ENCODE measurements around the gene TM2D1.

TM2D1 gene

DNA sequence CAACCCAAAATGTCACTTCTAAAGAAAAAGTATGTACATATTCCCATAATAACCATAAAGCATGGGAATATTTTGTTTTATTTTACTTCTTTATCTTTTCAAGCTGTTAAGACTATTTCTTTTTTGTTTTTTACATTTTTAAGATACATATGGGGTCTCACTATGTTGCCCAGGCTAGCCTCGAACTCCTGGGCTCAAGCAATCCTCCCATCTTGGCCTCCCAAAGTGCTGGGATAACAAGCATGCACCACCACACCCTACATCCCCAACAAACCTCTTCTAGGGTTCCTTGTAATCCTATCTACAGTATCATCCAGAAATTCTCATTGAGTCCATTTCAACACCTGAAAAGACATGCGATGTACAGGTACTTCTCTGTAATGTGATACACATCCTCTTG is 87.5 kb downstream of the TM2D1 start:
- no peaks in the 10 kb centered on the region for H3K36me3 ChIP-seq (ENCODE audit: control insufficient read depth, insufficient read depth, low read length)
- no peak for DNase-seq (ENCODE audit: extremely low read depth, insufficient read length)
- TF ChIP-seq, protein P1, sequence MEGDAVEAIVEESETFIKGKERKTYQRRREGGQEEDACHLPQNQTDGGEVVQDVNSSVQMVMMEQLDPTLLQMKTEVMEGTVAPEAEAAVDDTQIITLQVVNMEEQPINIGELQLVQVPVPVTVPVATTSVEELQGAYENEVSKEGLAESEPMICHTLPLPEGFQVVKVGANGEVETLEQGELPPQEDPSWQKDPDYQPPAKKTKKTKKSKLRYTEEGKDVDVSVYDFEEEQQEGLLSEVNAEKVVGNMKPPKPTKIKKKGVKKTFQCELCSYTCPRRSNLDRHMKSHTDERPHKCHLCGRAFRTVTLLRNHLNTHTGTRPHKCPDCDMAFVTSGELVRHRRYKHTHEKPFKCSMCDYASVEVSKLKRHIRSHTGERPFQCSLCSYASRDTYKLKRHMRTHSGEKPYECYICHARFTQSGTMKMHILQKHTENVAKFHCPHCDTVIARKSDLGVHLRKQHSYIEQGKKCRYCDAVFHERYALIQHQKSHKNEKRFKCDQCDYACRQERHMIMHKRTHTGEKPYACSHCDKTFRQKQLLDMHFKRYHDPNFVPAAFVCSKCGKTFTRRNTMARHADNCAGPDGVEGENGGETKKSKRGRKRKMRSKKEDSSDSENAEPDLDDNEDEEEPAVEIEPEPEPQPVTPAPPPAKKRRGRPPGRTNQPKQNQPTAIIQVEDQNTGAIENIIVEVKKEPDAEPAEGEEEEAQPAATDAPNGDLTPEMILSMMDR (IDR thresholded peaks at IDR 0.05; ENCODE audit: insufficient read depth, low read length, poor library complexity, severe bottlenecking) = no peak
- no peak overlapping the region for H3K4me3 ChIP-seq (replicated peaks; ENCODE audit: low read depth, low read length)
- H3K27me3 ChIP-seq (replicated peaks; ENCODE audit: control insufficient read depth, insufficient read depth, low read length) = no peaks in the 10 kb centered on the region

DNA sequence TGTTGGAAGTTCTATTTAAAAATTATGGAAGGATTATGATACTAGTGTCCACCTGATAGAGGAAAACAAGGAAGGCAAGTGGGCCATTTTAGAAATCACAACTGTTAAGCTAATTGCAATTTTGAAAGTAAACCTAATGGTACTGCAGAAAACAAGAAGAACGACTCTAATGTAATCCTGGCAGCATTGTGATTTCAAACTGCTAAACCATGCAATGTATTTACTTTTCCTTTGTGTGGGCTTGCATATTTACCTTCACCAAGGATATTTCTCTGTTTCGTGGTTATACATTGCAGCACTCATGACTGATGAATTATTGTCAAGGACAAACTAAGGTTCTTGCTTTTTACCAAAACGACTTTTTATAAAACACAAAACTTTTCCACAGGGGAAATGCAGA is 88.1 kb downstream of the TM2D1 start:
- no peak overlapping the region for H3K4me3 ChIP-seq (replicated peaks; ENCODE audit: low read depth, low read length)
- no peaks in the 10 kb centered on the region for H3K36me3 ChIP-seq (ENCODE audit: control insufficient read depth, insufficient read depth, low read length)
- H3K27me3 ChIP-seq (replicated peaks; ENCODE audit: control insufficient read depth, insufficient read depth, low read length) = no peaks in the 10 kb centered on the region
- no peak for DNase-seq (ENCODE audit: extremely low read depth, insufficient read length)
- TF ChIP-seq, protein P1 (IDR thresholded peaks at IDR 0.05; ENCODE audit: insufficient read depth, low read length, poor library complexity, severe bottlenecking) = no peak

DNA sequence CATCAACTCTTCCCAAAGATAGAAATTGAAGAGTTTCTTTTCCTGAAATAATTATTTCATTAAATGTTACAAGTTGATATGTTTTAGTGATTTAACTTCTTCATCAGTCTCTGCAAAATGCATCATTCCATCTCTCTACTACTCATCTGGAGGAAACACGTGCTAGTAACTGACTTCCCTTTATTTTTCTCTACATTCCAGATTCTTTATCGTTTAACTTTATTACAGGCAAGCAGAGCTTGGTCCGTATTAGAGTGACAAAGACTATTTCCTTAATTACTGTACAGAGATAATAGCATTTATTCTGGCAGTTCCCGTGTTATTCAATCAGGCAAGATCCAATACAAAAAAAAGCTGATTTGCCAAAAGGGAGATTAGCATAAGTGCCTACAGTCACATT is 88.6 kb downstream of the TM2D1 start:
- Histone ChIP-seq H3K27me3 (replicated peaks; ENCODE audit: control insufficient read depth, insufficient read depth, low read length) (no peaks in the 10 kb centered on the region), H3K4me3 (replicated peaks; ENCODE audit: low read depth, low read length) (no peak overlapping the region), H3K36me3 (ENCODE audit: control insufficient read depth, insufficient read depth, low read length) (no peaks in the 10 kb centered on the region)
- no peak for DNase-seq (ENCODE audit: extremely low read depth, insufficient read length)
- TF ChIP-seq, protein P1 (IDR thresholded peaks at IDR 0.05; ENCODE audit: insufficient read depth, low read length, poor library complexity, severe bottlenecking) = no peak

DNA sequence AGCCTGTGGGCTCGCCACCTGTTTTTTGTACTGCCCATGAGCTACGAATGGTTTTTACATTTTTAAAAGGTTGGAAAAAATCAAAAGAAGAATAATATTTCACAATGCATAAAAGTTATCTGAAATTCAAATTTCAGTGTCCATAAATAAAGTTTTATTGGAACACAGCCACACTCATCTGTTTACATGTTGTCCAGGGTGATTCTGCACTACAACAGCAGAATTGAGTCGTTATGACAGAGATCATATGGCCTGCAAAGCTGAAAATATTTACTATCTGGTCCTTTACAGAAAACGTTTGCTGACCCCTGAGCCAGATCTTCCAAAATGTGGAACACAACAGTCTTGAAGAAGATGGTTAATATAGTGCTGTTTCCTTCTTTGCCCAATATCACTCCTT is 89.4 kb downstream of the TM2D1 start:
- no peak overlapping the region for H3K4me3 ChIP-seq (replicated peaks; ENCODE audit: low read depth, low read length)
- no peaks in the 10 kb centered on the region for H3K27me3 ChIP-seq (replicated peaks; ENCODE audit: control insufficient read depth, insufficient read depth, low read length)
- H3K36me3 ChIP-seq (ENCODE audit: control insufficient read depth, insufficient read depth, low read length) = no peaks in the 10 kb centered on the region
- TF ChIP-seq, protein P1 (IDR thresholded peaks at IDR 0.05; ENCODE audit: insufficient read depth, low read length, poor library complexity, severe bottlenecking) = no peak
- no peak for DNase-seq (ENCODE audit: extremely low read depth, insufficient read length)

DNA sequence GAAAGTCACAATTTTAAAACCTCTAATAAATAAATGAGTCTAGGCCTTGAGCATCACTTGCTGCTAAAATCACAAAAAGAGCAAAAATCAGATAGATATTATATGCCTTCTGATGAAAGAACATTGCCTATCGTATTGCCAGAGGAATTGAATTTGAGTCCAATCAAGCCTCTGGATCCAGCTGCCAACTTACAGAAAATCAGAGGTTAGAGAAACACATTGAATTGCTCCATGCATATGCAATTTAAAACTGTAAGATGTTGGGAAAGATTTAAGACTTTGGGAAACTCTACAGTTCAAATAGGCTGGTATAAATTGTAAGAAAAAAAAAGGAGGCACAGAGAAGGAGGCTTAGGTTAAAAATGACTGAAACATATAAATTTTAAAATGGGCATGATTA is 93.5 kb downstream of the TM2D1 start:
- DNase-seq (ENCODE audit: extremely low read depth, insufficient read length) = no peak
- Histone ChIP-seq H3K36me3 (ENCODE audit: control insufficient read depth, insufficient read depth, low read length) (no peaks in the 10 kb centered on the region), H3K4me3 (replicated peaks; ENCODE audit: low read depth, low read length) (no peak overlapping the region), H3K27me3 (replicated peaks; ENCODE audit: control insufficient read depth, insufficient read depth, low read length) (no peaks in the 10 kb centered on the region)
- TF ChIP-seq, protein P1 (IDR thresholded peaks at IDR 0.05; ENCODE audit: insufficient read depth, low read length, poor library complexity, severe bottlenecking) = no peak
